ENCODE measurements around the gene DNMT1. TPM values are rescaled to one million over a fixed set of nuclear protein-coding genes. Genes with fewer than 3 reads are reported as not detected.

DNMT1 gene
- total RNA-seq, 1 experiment from 2014 or later: 210 TPM

DNA sequence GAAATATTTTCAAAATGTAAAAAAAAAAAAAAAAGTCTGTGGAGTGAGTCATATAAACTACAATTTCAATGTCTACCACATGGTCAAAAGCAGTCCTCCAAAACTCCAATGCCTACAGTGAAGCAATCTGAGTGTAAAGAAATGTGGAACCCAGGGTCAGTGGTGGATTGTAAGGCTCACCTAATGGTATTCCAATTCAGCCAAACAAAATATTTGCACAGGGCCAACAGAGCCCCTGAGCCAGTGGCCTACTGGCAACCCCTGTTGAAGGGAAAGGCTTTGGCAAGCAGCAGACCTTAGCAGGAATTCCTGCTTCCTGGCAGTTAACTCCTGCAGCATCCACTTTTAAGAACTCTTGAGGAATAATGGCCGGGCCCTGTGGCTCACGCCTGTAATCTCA, 3.4 kb downstream of the DNMT1 start:
- CTCF ChIA-PET: interaction anchor here (1.3 kb wide), 1 partner anchor 59 kb away, joined by 4 read pairs; no protein-coding TSS in a partner anchor
- H3K9me3 Mint-ChIP-seq: no peaks in the 10 kb centered on the region
- ATAC-seq (no peak), DNase-seq (ENCODE audit: low spot score) (no peak)
- H3K4me3 Mint-ChIP-seq: no peak overlapping the region
- POLR2A ChIA-PET: no interaction called here
- H3K36me3 Mint-ChIP-seq: peaks cover 5% of the 10 kb centered on the region
- H3K4me1 Mint-ChIP-seq: peaks cover 8% of the 10 kb centered on the region
- no peaks in the 10 kb centered on the region for H3K27me3 Mint-ChIP-seq (ENCODE audit: low read depth)
- no peak overlapping the region for H3K27ac Mint-ChIP-seq
- TF ChIP-seq KAT7 (CRISPR knock-in tag; IDR thresholded peaks at IDR 0.05; ENCODE audit: borderline replicate concordance) (no peak), SMAD4 (CRISPR knock-in tag; IDR thresholded peaks at IDR 0.05) (no peak)
- TF ChIP-seq, protein P1, sequence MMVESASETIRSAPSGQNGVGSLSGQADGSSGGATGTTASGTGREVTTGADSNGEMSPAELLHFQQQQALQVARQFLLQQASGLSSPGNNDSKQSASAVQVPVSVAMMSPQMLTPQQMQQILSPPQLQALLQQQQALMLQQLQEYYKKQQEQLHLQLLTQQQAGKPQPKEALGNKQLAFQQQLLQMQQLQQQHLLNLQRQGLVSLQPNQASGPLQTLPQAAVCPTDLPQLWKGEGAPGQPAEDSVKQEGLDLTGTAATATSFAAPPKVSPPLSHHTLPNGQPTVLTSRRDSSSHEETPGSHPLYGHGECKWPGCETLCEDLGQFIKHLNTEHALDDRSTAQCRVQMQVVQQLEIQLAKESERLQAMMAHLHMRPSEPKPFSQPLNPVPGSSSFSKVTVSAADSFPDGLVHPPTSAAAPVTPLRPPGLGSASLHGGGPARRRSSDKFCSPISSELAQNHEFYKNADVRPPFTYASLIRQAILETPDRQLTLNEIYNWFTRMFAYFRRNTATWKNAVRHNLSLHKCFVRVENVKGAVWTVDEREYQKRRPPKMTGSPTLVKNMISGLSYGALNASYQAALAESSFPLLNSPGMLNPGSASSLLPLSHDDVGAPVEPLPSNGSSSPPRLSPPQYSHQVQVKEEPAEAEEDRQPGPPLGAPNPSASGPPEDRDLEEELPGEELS (CRISPR knock-in tag; IDR thresholded peaks at IDR 0.05): no peak
- TF ChIP-seq, protein P2, sequence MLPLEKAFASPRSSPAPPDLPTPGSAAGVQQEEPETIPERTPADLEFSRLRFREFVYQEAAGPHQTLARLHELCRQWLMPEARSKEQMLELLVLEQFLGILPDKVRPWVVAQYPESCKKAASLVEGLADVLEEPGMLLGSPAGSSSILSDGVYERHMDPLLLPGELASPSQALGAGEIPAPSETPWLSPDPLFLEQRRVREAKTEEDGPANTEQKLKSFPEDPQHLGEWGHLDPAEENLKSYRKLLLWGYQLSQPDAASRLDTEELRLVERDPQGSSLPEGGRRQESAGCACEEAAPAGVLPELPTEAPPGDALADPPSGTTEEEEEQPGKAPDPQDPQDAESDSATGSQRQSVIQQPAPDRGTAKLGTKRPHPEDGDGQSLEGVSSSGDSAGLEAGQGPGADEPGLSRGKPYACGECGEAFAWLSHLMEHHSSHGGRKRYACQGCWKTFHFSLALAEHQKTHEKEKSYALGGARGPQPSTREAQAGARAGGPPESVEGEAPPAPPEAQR (CRISPR knock-in tag; IDR thresholded peaks at IDR 0.05): no peak
- TF ChIP-seq, protein P3, sequence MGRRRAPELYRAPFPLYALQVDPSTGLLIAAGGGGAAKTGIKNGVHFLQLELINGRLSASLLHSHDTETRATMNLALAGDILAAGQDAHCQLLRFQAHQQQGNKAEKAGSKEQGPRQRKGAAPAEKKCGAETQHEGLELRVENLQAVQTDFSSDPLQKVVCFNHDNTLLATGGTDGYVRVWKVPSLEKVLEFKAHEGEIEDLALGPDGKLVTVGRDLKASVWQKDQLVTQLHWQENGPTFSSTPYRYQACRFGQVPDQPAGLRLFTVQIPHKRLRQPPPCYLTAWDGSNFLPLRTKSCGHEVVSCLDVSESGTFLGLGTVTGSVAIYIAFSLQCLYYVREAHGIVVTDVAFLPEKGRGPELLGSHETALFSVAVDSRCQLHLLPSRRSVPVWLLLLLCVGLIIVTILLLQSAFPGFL (CRISPR knock-in tag; IDR thresholded peaks at IDR 0.05; ENCODE audit: borderline replicate concordance): no peak

DNA sequence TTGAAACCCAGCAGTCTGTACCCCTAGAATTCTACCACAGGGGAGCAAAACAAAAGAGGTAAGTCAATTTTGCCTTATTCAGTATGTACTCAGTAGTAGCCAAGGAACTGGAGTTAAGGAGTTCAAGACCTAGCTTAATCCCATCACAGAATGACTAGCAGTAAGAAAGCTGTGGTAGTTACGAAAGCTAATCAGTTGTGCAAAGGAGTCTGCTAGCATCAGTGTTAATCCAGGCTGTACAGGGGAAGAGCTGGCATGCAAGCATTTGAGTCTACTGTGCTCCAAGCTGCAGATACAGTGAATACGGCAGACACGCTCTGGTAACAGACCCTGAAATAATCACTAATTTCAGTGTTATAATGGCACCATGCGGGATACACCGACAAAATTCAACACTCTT, 4.7 kb downstream of the DNMT1 start:
- ATAC-seq: no peak
- CTCF ChIA-PET: interaction anchor here (1.5 kb wide), 1 partner anchor 60 kb away, joined by 5 read pairs; no protein-coding TSS in a partner anchor
- Mint-ChIP-seq H3K9me3 (no peaks in the 10 kb centered on the region), H3K27me3 (ENCODE audit: low read depth) (no peaks in the 10 kb centered on the region), H3K4me1 (peaks cover 8% of the 10 kb centered on the region), H3K4me3 (no peak overlapping the region), H3K36me3 (peaks cover 5% of the 10 kb centered on the region), H3K27ac (peak overlapping the region; percentile 10; the same call in 1 of the 2 replicates)
- POLR2A ChIA-PET: interaction anchor here (0.6 kb wide), 1 partner anchor 15 kb away, joined by 3 read pairs; no protein-coding TSS in a partner anchor
- DNase-seq (ENCODE audit: low spot score): no peak
- TF ChIP-seq, protein P1 (CRISPR knock-in tag; IDR thresholded peaks at IDR 0.05): no peak
- TF ChIP-seq ZNF423 (CRISPR knock-in tag; IDR thresholded peaks at IDR 0.05) (no peak), TCF7 (CRISPR knock-in tag; IDR thresholded peaks at IDR 0.05; ENCODE audit: low read depth) (no peak), FOXJ3 (CRISPR knock-in tag; IDR thresholded peaks at IDR 0.05; ENCODE audit: borderline replicate concordance) (no peak), MYBL2 (CRISPR knock-in tag; IDR thresholded peaks at IDR 0.05) (no peak), CREM (CRISPR knock-in tag; IDR thresholded peaks at IDR 0.05) (no peak)
- TF ChIP-seq, protein P4, sequence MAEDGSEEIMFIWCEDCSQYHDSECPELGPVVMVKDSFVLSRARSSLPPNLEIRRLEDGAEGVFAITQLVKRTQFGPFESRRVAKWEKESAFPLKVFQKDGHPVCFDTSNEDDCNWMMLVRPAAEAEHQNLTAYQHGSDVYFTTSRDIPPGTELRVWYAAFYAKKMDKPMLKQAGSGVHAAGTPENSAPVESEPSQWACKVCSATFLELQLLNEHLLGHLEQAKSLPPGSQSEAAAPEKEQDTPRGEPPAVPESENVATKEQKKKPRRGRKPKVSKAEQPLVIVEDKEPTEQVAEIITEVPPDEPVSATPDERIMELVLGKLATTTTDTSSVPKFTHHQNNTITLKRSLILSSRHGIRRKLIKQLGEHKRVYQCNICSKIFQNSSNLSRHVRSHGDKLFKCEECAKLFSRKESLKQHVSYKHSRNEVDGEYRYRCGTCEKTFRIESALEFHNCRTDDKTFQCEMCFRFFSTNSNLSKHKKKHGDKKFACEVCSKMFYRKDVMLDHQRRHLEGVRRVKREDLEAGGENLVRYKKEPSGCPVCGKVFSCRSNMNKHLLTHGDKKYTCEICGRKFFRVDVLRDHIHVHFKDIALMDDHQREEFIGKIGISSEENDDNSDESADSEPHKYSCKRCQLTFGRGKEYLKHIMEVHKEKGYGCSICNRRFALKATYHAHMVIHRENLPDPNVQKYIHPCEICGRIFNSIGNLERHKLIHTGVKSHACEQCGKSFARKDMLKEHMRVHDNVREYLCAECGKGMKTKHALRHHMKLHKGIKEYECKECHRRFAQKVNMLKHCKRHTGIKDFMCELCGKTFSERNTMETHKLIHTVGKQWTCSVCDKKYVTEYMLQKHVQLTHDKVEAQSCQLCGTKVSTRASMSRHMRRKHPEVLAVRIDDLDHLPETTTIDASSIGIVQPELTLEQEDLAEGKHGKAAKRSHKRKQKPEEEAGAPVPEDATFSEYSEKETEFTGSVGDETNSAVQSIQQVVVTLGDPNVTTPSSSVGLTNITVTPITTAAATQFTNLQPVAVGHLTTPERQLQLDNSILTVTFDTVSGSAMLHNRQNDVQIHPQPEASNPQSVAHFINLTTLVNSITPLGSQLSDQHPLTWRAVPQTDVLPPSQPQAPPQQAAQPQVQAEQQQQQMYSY (CRISPR knock-in tag; IDR thresholded peaks at IDR 0.05): no peak
- TF ChIP-seq, protein P5, sequence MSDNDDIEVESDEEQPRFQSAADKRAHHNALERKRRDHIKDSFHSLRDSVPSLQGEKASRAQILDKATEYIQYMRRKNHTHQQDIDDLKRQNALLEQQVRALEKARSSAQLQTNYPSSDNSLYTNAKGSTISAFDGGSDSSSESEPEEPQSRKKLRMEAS (CRISPR knock-in tag; IDR thresholded peaks at IDR 0.05): no peak
- TF ChIP-seq, protein P6, sequence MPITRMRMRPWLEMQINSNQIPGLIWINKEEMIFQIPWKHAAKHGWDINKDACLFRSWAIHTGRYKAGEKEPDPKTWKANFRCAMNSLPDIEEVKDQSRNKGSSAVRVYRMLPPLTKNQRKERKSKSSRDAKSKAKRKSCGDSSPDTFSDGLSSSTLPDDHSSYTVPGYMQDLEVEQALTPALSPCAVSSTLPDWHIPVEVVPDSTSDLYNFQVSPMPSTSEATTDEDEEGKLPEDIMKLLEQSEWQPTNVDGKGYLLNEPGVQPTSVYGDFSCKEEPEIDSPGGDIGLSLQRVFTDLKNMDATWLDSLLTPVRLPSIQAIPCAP (CRISPR knock-in tag; IDR thresholded peaks at IDR 0.05): no peak
- TF ChIP-seq, protein P7, sequence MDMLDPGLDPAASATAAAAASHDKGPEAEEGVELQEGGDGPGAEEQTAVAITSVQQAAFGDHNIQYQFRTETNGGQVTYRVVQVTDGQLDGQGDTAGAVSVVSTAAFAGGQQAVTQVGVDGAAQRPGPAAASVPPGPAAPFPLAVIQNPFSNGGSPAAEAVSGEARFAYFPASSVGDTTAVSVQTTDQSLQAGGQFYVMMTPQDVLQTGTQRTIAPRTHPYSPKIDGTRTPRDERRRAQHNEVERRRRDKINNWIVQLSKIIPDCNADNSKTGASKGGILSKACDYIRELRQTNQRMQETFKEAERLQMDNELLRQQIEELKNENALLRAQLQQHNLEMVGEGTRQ (CRISPR knock-in tag; IDR thresholded peaks at IDR 0.05): no peak
- TF ChIP-seq, protein P3 (CRISPR knock-in tag; IDR thresholded peaks at IDR 0.05; ENCODE audit: borderline replicate concordance): no peak
- TF ChIP-seq, protein P8, sequence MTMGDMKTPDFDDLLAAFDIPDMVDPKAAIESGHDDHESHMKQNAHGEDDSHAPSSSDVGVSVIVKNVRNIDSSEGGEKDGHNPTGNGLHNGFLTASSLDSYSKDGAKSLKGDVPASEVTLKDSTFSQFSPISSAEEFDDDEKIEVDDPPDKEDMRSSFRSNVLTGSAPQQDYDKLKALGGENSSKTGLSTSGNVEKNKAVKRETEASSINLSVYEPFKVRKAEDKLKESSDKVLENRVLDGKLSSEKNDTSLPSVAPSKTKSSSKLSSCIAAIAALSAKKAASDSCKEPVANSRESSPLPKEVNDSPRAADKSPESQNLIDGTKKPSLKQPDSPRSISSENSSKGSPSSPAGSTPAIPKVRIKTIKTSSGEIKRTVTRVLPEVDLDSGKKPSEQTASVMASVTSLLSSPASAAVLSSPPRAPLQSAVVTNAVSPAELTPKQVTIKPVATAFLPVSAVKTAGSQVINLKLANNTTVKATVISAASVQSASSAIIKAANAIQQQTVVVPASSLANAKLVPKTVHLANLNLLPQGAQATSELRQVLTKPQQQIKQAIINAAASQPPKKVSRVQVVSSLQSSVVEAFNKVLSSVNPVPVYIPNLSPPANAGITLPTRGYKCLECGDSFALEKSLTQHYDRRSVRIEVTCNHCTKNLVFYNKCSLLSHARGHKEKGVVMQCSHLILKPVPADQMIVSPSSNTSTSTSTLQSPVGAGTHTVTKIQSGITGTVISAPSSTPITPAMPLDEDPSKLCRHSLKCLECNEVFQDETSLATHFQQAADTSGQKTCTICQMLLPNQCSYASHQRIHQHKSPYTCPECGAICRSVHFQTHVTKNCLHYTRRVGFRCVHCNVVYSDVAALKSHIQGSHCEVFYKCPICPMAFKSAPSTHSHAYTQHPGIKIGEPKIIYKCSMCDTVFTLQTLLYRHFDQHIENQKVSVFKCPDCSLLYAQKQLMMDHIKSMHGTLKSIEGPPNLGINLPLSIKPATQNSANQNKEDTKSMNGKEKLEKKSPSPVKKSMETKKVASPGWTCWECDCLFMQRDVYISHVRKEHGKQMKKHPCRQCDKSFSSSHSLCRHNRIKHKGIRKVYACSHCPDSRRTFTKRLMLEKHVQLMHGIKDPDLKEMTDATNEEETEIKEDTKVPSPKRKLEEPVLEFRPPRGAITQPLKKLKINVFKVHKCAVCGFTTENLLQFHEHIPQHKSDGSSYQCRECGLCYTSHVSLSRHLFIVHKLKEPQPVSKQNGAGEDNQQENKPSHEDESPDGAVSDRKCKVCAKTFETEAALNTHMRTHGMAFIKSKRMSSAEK (CRISPR knock-in tag; IDR thresholded peaks at IDR 0.05; ENCODE audit: borderline replicate concordance): no peak

All from WTC11 (cell line).